Dedifferentiated amniotic fluid mesenchymal stem cell (primary cell): Measurements from ENCODE around the gene AGBL4.

Experiments
- DNase-seq: peaks from one replicate; pipeline ENCODE4 v3.0.0-alpha.2; 2016; ENCODE audit errors: extremely low spot score

The AGBL4 gene

GRCh38 chr1:48829446-48829845, 1194.3 kb downstream of the AGBL4 start:
- no peak for DNase-seq

GRCh38 chr1:48823168-48823567, 1200.6 kb downstream of the AGBL4 start:
- no peak for DNase-seq

GRCh38 chr1:48820491-48820890, 1203.3 kb downstream of the AGBL4 start:
- DNase-seq = no peak

GRCh38 chr1:48817505-48818114, 1206.1 kb downstream of the AGBL4 start:
- DNase-seq = peak; percentile 51

- DNase-seq = peak; percentile 43
Observed at GRCh38 chr1:48810740-48811139, 1213.0 kb downstream of the AGBL4 start.

GRCh38 chr1:48808496-48808895, 1215.3 kb downstream of the AGBL4 start:
- DNase-seq = no peak

GRCh38 chr1:48807554-48808260, 1216.0 kb downstream of the AGBL4 start:
- no peak for DNase-seq

- no peak for DNase-seq
Observed at GRCh38 chr1:48803474-48803873, 1220.3 kb downstream of the AGBL4 start.

- DNase-seq = no peak
Observed at GRCh38 chr1:48794816-48795215, 1228.9 kb downstream of the AGBL4 start.

- DNase-seq = no peak
Observed at GRCh38 chr1:48793863-48794262, 1229.9 kb downstream of the AGBL4 start.

- DNase-seq = no peak
Observed at GRCh38 chr1:48792961-48793360, 1230.8 kb downstream of the AGBL4 start.

GRCh38 chr1:48790397-48790796, 1233.4 kb downstream of the AGBL4 start:
- DNase-seq = no peak

- DNase-seq = no peak
Observed at GRCh38 chr1:48789903-48790302, 1233.9 kb downstream of the AGBL4 start.

GRCh38 chr1:48785869-48786268, 1237.9 kb downstream of the AGBL4 start:
- no peak for DNase-seq

- DNase-seq = no peak
Observed at GRCh38 chr1:48784301-48784700, 1239.5 kb downstream of the AGBL4 start.

GRCh38 chr1:48777219-48777895, 1246.4 kb downstream of the AGBL4 start:
- no peak for DNase-seq

- peak; percentile 38 for DNase-seq
Observed at GRCh38 chr1:48776393-48777218, 1247.1 kb downstream of the AGBL4 start, which contains the start of gene BEND5. Gene BEND5 (minus strand): TSS chr1:48776891. CDS start chr1:48776831, 60 bp downstream.

- DNase-seq = no peak
Observed at GRCh38 chr1:48775831-48776392, 1247.8 kb downstream of the AGBL4 start.

GRCh38 chr1:48773133-48773532, 1250.6 kb downstream of the AGBL4 start:
- DNase-seq = no peak

GRCh38 chr1:48772211-48772610, 1251.5 kb downstream of the AGBL4 start:
- no peak for DNase-seq

- DNase-seq = no peak
Observed at GRCh38 chr1:48771561-48771960, 1252.2 kb downstream of the AGBL4 start.
